HL-60/S4 treated with retinoic acid at 250 ng/mL for 4 days and 3 days (cell line): Measurements from ENCODE around the gene SLC39A11.
"Not testable (repeated sequence)": the region's sequence is repeated elsewhere in the genome, so short reads cannot be mapped to it uniquely, and the experiment has no call there.

Experiments
- in situ Hi-C: fragments of 300-500 bp; cut with MboI; formaldehyde crosslinking; loops from 2 replicates; pipeline ENCODE4 v1.7.0; 2022; ENCODE audit warnings: low sequenced_read_pairs

SLC39A11 gene

DNA sequence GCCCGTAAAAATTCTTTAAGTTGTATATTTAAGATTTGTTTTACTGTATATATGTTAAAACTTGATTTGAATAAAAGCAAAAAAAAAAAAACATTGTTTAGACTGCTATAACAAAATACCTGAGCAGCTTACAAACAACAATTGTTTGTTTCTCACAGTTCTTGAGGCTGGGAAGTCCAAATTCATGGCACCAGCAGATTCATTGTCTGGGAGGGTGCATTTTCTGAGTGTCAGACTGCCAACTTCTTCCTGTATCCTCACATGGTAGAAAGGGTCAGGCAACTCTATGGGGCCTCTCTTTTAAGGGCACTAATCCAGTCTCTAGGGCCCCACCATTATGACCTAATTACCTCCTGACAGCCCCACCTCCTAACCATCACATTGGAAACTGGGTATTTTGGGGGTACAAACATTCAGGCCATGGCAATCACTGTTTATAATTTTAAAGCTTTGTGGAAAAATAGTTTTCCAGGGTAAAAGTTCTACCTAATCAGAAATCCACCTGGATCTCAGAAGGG lies 281.4 kb downstream of the SLC39A11 start:
- in situ Hi-C loops: no loop called here

DNA sequence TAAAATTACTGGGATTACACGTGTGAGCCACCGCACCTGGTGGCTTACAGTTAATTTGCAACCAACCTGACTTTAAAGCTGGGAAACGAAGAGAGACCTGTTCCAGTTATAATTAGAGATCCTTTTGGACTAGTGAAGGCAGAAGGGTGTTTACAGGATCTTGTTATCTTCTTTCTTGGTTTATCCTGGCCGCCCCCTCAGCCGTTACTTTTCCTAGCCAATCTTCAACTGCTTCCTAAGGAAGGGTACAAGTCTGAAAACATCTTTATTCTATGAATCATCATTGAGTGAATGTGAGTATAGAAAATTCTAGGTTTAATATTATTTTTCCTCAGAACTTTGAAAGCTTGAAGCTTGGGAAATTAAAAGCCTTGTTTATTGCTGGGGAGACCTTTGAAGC lies 286.5 kb downstream of the SLC39A11 start:
- in situ Hi-C loops: no loop called here

DNA sequence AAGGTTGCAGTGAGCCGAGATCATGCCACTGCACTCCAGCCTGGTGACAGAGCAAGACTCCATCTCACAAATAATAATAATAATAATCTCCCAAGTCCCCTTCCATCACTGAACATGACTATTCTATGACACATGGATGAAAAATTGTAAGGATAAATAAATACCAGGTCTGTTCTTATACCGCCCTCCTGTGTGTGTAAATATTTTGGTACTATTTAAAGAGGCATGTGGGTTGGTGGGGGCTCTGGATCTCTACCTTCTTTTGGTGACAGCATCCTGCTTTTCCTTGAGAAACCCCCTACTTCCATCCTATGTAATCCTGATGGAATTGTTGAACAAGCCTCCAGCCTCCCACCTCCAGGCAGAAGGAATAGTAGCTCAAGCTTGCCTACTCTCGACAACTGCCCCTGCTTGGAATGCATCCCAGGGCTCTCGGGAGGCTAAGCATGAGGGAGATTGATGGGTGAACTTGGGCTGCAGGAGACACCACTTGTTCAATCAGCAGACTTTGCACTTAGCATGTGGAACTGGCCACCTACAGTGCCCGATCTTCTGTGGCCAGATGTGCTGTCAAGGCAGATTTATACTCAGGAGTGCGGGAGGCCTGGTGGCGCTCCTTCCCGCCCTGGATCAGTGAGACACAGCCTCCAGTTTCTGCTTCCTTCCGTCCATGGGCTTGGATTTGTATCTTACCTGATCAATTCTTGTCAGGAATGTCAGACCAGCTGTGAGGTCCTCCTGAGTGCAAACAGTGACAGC lies 287.4 kb downstream of the SLC39A11 start:
- in situ Hi-C loops: no loop called here

DNA sequence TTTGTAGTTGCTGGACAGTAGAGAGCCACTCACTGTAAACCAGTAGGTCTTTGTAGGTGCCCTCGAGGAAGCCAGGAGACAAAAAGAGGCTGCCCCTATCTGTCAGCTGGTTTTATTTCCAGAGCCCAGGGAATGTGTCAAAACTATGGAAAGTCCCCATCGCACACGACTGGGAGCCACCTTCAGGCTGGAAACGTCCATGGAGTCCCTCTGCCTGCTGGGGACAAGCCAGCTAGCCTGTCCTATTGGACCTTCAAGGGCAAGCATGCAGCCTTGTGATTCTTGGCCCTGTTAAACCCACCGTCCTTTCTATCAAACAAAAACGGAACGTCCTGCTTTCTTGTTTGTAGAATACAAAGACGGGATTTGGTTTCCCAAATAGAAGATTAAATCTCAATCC lies 289.8 kb downstream of the SLC39A11 start:
- in situ Hi-C loops: no loop called here

DNA sequence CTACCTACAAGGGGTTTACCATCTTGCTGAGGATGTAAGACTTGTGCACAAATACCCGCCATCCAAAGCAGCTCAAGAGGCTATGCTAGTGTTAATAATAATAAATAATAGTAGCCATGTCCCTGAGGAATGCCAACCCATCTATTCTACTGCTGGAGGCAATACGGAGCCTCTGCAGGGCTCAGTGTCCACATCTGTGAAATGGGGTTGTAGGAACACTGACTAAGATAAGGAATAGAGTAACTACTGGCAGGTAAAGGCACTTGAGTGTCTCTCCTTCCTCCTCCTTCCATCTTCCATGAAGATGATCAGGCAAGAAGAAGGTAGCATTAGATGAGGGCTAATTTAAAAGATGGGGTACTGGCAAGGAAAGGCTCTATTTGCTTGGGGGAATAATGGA lies 295.3 kb downstream of the SLC39A11 start:
- in situ Hi-C loops: no loop called here

DNA sequence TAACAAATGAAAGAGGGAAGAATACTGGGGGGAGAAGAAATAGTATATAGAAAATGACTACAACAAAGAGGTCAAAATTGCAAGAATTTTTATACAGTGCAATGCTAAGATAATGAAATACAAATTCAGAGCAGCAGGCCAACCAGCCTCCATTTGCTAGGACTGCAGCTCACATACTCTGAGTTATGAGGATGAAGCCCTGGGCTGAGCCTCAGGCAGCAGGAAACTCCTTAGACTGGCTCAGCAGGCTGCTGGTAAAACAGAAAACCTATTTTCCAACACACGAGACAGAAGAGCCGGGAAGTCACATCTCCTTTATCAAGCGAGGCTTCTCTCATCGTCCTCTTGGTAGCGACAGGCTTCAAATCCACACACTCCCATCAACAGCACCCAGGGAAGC lies 296.5 kb downstream of the SLC39A11 start:
- in situ Hi-C loops: no loop called here

DNA sequence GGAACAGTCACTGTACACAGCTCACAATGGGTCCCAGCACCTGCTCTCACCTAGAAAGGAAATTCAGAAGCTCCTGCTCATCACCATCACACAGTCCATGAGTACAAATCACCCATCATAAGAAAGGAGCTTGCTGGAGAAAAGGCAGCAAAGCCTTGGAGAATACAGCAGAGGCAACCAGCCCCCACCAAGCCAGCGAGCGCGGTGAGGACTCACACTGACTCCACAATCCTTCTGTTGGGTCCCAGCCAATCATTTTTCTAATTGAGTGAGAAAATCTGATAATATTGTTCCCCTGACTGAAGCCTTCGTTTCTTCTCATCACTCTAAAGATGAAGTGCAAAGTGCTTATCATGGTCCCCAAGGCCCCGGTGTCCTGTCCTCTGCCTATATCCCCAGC lies 298.3 kb downstream of the SLC39A11 start:
- in situ Hi-C loops: no loop called here

DNA sequence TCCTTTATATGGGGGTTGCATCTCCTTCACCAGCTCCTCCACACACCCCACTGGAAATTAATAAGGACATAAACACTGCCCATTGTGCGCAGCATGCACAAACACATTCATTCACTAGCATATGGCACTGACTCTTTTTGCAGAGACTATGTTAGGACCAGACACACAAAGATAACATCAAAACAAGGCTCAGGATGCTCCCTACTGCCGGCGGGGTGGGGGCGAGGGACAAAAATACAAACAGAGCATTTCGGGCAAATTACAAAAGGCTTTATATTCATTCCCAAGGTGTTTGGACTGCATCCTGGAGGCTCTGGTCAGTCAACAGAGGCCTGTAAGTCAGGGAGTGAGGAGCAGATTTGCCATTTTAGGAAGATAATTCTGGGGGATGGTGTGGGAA lies 299.7 kb downstream of the SLC39A11 start:
- in situ Hi-C loops: no loop called here

DNA sequence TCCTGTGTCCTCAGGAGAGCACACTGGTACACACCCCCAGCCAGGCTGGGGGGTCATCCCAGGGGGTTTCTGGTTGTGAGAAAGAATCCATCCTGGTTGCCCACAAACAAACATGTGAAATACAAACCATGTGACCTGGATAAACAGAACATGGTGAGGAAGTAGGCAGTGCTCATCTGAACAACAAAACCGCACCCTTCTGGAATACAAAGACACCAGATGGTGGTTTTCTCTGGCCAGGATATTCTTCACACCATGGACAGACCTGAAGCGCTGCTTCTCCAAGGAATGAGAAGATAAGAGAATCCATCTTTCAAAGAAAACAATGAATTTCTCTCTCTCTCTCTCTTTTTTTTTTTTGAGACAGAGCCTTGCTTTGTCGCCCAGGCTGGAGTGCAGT lies 302.3 kb downstream of the SLC39A11 start:
- in situ Hi-C loops: no loop called here

DNA sequence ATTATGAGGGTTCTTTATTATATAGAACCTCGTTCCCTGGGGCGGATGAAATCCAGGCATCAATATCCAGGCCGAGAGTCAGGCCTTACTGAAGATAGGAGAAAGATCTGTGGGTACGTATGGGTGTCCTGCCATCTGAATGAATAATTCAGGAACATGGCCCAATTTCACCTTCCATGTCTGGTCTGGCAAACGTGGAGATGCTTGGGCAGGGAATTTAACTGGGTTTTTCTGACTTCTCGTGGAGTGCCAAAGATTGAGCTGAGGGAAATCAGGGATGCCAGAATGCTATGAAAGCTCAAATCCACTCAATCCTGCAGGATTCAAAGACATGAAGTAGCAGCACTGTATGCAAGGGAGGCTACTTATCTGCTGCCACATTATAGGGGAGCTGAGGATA lies 302.8 kb downstream of the SLC39A11 start:
- in situ Hi-C loops: no loop called here

DNA sequence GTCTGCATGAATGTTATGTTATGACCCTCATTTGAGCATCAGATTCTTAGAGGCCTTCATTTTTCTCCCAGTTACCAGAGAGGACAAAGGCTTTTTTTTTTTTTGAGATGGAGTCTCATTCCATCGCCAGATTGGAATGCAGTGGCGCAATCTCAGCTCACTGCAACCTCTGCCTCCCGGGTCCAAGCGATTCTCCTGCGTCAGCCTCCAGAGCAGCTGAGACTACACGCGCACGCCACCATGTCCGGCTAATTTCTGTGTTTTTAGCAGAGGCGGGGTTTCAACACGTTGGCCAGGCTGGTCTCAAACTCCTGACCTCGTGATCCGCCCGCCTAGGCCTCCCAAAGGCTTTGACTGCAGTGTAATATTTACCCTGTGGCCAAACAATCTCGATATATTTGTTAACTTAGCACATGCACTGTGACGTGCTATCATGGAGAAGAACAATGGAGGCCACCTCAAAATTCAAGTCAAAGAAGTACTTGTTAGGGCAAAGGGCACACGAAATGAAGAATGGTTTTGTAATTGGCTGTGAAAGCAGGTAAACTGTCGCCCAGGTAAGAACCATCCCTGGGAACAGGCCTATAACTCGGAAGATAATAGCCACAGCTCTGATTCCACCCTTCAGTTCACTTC lies 303.4 kb downstream of the SLC39A11 start:
- in situ Hi-C loops: no loop called here

DNA sequence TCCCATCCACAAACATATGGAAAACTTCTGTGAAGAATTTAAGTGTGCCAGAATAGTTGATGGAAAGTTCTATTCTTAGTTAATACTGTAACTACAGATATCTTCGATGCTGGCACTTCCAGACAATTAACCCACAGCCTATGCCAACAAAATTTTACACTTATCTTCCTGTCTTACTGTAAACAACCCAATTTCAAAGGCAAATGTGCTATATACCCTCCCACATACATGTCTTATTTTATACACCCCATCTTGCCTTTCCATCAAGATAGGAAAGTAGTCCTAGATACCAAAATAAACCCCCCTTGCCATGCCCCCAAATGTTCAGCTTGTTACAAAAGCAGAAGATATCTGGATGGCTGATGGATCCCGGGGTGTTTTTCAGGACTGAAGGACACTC lies 306.3 kb downstream of the SLC39A11 start:
- in situ Hi-C loops: no loop called here

DNA sequence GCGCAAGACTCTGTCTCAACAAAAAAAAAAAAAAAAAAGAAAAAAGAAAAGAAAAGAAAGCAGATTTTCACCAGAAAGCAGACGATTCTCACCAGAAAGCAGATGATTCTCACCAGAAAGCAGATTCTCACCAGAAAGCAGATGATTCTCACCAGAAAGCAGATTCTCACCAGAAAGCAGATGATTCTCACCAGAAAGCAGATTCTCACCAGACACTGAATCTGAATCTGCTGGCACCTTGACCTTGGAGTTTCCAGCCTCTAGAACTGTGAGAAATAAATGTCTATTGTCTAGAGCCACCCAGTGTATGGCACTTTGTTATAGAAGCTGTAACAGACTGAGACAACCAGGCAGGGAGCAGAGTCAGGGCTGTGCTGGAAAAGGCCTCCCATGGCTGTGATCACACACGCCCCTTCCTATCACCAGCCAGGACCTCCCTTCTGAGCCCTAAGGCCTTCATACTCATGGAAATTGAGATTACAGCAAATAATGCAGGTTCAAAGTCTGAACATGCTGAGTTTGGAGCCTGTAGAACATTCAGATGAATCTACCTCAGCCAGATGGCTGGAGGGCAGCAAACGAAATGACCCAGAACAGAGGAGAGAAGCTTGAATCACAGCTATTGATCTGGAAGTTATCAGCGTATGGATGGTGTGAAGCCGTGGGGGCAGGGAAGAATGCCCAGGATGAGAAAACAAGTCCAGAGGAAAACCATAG lies 309.3 kb downstream of the SLC39A11 start:
- in situ Hi-C loops: no loop called here

DNA sequence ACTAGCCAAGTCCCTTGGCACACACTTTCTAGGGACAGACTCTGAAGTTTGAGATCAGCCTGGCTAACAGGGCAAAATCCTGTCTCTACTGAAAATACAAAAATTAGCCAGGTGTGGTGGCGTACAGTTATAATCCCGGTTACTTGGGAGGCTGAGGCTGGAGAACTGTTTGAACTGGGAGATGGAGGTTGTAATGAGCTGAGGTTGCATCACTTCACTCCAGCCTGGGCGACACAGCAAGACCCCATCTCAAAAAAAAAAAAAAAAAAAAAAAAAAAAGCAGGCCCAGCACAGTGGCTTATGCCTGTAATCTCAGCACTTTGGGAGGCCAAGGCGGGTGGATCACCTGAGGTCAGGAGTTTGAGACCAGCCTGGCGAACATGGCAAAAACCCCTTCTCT lies 310.1 kb downstream of the SLC39A11 start:
- in situ Hi-C loops: not testable (repeated sequence)

DNA sequence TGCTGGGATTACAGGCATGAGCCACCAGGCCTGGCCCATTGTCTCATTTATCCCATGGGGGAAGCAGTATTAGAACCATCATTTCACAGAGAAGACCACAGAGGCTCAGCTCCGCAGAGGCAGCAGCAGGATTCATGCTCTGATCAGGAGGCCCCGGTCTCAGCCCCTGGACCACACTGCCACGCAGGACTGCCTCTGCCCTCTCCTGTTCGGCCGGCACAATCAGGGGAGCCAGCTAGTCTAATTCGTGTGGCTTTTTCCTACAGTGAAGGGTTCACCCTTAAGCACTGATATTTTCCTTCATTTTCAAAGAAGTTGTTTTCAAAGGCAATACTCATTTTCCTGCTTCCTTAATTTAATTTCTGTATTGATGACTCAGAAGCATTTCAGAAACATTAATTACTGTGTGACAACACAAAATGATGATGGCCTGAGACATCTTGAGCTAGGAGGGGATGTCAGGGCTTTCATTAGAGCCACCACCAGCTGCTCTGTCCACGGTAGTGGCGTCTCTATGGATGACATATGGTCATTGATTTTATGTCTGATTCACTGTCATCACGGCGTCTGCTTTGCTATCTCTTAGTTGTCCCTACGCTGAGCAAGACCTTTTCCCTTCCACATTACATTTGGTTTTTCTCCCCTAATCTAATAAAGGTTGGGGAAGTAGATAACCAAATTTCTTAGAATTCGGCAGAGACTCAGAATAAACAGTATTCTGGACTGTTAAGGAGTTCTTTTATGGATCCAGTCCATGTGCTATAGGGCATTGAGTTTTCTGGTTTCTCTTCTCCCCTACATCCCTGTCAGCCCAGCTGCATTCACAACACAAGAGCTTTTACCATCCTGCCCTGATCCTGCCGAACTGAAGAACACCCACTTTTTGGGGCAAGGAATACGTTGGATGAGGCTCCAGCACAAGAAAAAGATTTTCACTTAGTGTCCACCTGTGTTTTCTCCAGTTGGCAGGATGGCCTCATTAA lies 314.0 kb downstream of the SLC39A11 start:
- in situ Hi-C loops: no loop called here

DNA sequence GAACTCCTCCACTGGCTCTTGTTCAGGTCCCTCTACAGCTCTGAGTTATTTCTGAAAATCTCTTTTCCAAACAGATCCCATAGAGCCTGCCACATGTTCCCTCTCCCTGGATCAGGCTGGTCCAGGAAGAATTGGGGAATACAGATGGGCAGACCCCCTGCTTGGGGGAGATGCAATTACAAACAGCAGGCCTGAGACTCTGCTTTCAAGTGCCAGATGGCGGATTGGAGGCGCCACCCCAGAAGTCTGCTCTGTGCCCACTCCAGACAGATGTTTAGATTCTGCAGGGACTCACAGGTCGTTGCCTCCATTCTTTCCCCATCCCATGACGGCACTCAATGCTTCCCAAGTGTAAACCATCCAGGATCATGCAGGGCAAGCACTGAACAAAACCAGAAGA lies 316.6 kb downstream of the SLC39A11 start:
- in situ Hi-C loops: no loop called here

DNA sequence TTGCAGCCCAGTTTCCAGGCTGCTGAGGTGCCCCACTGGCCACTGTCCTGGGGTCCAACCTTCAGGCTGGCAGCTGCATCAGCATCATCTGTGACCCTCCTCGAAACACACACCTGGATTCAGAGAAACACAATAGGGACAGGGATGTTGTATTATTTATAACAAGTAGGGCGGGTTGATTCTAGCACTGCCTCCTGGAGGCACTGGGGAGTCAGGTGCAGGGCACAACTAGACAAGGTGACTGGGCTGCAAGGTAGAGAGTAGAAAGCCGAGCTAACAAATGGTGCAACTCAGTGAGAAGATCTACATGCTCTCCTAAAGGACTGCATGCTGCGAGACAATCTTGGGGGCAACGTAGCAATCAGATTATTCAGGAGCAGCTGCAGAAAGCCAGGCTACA lies 317.3 kb downstream of the SLC39A11 start:
- in situ Hi-C loops: no loop called here

DNA sequence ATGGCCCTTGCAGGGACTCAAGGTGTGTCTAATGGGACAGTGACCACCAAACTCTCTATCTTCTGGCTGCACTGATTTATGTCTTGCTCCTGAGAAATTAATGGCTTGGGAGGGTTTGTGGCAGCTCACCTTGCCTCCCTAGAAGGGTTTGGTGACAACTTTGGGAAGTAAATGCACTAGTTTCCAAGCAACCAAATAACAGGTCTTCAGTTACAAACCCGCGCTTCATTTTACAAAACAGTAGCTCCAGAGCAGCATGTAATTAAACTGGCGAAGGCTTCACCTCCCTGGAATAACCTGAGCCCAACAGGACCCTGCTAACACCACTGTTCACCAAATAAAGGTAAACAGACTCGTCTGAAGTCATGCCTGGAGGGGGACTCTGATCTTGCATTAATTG lies 318.3 kb downstream of the SLC39A11 start:
- in situ Hi-C loops: no loop called here

DNA sequence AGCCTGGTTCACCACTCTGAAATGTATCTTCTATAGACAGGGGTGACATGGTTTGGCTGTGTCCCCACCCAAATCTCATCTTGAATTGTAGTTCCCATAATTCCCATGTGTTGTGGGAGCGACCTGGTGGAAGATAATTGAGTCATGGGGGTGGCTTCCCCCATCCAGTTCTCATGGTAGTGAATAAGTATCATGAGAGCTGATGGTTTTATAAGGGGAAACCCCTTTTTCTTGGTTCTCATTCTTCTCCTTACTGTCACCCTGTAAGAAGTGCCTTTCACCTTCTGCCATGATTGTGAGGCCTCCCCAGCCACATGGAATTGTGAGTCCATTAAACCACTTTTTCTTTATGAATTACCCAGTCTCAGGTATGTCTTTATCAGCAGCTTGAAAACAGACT lies 319.3 kb downstream of the SLC39A11 start:
- in situ Hi-C loops: not testable (repeated sequence)

DNA sequence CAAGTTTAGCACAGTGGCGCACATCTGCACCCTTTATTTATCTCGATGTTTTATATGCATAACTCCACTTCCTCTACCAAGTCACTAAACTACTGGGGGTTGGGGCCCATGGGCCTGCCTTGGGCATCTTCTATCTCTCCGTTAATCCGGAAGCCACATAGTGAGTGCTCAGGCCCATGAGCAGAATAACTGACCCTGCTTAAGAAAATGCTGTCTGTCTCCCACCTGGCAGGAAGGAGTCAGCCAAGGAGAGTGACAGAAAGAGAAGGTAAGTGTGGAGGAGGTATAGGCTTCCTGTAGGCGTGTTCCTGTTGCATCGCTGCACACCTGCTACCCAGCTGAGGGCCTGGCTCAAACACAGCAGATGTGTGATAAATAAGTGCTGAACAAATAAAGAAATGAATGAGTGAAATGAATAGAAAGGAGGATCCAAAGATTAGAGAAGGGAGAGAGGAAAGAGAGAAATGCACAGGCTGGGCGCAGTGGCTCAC lies 320.1 kb downstream of the SLC39A11 start:
- in situ Hi-C loops: no loop called here

DNA sequence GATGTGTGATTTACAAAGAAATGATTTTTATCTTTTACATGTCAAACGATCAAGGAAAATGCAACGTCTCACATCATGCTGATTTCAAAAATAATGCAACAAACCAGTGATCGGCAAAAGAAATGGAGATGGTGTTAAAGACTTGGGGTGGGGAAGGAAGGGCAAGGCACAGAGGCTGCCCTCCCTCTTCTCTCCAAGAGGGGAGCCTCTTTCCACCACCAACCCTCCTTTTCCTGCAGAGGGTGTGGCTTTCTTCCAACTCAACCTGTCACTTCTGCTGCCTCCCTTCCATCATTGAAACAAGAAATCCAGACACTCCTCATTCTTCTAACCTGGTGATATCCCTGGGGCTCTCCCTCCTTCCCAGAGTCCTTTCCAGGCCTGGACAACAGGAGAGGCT lies 320.8 kb downstream of the SLC39A11 start:
- in situ Hi-C loops: no loop called here
